Neuron (in vitro differentiated cells): ENCODE measurements around the gene RRAGD.
"Not testable (repeated sequence)": the region's sequence is repeated elsewhere in the genome, so short reads cannot be mapped to it uniquely, and the experiment has no call there.

ENCODE experiments used
- H2AFZ ChIP-seq: one replicate; pipeline ENCODE4 v1.6.1; 2013; ENCODE audit warnings: low read depth, mild to moderate bottlenecking, inconsistent platforms, low read length, moderate library complexity
- H3K27me3 ChIP-seq: one replicate; pipeline ENCODE4 v1.6.1; 2013; ENCODE audit warnings: low read length; ENCODE audit not compliant: insufficient read depth
- H3K36me3 ChIP-seq: one replicate; pipeline ENCODE4 v1.6.1; 2013; ENCODE audit warnings: low read length; ENCODE audit not compliant: insufficient read depth
- H3K4me1 ChIP-seq: one replicate; pipeline ENCODE4 v1.6.1; 2013; ENCODE audit warnings: low read length; ENCODE audit not compliant: insufficient read depth
- H3K4me3 ChIP-seq: 2 replicates; pipeline ENCODE4 v1.5.1; 2013; ENCODE audit warnings: mild to moderate bottlenecking, low read length, moderate library complexity
- H3K9me3 ChIP-seq: one replicate; pipeline ENCODE4 v1.6.1; 2013; ENCODE audit warnings: low read length

RRAGD gene

GRCh38 chr6:89406141-89406540, 5.9 kb downstream of the RRAGD start:
- H2AFZ ChIP-seq: no peak overlapping the region
- H3K4me3 ChIP-seq: no peak overlapping the region
- no peaks in the 10 kb centered on the region for H3K36me3 ChIP-seq
- H3K4me1 ChIP-seq: peaks cover 45% of the 10 kb centered on the region
- peaks cover 2% of the 10 kb centered on the region for H3K9me3 ChIP-seq
- no peaks in the 10 kb centered on the region for H3K27me3 ChIP-seq

GRCh38 chr6:89404512-89404911, 7.6 kb downstream of the RRAGD start:
- no peak overlapping the region for H2AFZ ChIP-seq
- H3K4me3 ChIP-seq: no peak overlapping the region
- peaks cover 2% of the 10 kb centered on the region for H3K9me3 ChIP-seq
- no peaks in the 10 kb centered on the region for H3K27me3 ChIP-seq
- peaks cover 2% of the 10 kb centered on the region for H3K36me3 ChIP-seq
- H3K4me1 ChIP-seq: peaks cover 35% of the 10 kb centered on the region

GRCh38 chr6:89402776-89403175, 9.3 kb downstream of the RRAGD start:
- Histone ChIP-seq H3K4me1 (peaks cover 22% of the 10 kb centered on the region), H3K4me3 (no peak overlapping the region), H3K9me3 (peaks cover 2% of the 10 kb centered on the region), H2AFZ (no peak overlapping the region), H3K27me3 (no peaks in the 10 kb centered on the region), H3K36me3 (peaks cover 4% of the 10 kb centered on the region)

GRCh38 chr6:89400912-89401399, 11.1 kb downstream of the RRAGD start:
- no peaks in the 10 kb centered on the region for H3K27me3 ChIP-seq
- peaks cover 4% of the 10 kb centered on the region for H3K36me3 ChIP-seq
- no peak overlapping the region for H2AFZ ChIP-seq
- H3K4me1 ChIP-seq: peaks cover 8% of the 10 kb centered on the region
- H3K4me3 ChIP-seq: no peak overlapping the region
- peaks cover 2% of the 10 kb centered on the region for H3K9me3 ChIP-seq

- H3K27me3 ChIP-seq: no peaks in the 10 kb centered on the region
- no peaks in the 10 kb centered on the region for H3K4me1 ChIP-seq
- H2AFZ ChIP-seq: no peak overlapping the region
- peaks cover 2% of the 10 kb centered on the region for H3K9me3 ChIP-seq
- no peak overlapping the region for H3K4me3 ChIP-seq
- H3K36me3 ChIP-seq: peaks cover 4% of the 10 kb centered on the region
Observed at GRCh38 chr6:89400050-89400449, 12.0 kb downstream of the RRAGD start.

- H3K9me3 ChIP-seq: peaks cover 2% of the 10 kb centered on the region
- H3K4me1 ChIP-seq: no peaks in the 10 kb centered on the region
- no peak overlapping the region for H3K4me3 ChIP-seq
- H2AFZ ChIP-seq: no peak overlapping the region
- peaks cover 4% of the 10 kb centered on the region for H3K36me3 ChIP-seq
- no peaks in the 10 kb centered on the region for H3K27me3 ChIP-seq
Observed at GRCh38 chr6:89398762-89399525, 13.1 kb downstream of the RRAGD start.

GRCh38 chr6:89397884-89398283, 14.2 kb downstream of the RRAGD start:
- not testable (repeated sequence) for H3K36me3 ChIP-seq, H3K9me3 ChIP-seq, H2AFZ ChIP-seq, H3K27me3 ChIP-seq, H3K4me1 ChIP-seq, H3K4me3 ChIP-seq

- Histone ChIP-seq H2AFZ (no peak overlapping the region), H3K9me3 (peaks cover 3% of the 10 kb centered on the region), H3K4me1 (no peaks in the 10 kb centered on the region), H3K27me3 (no peaks in the 10 kb centered on the region), H3K4me3 (no peak overlapping the region), H3K36me3 (peaks cover 6% of the 10 kb centered on the region)
Observed at GRCh38 chr6:89393659-89394058, 18.4 kb downstream of the RRAGD start.

GRCh38 chr6:89392823-89393222, 19.2 kb downstream of the RRAGD start:
- Histone ChIP-seq H3K4me3 (no peak overlapping the region), H3K36me3 (peaks cover 6% of the 10 kb centered on the region), H2AFZ (no peak overlapping the region), H3K4me1 (no peaks in the 10 kb centered on the region), H3K9me3 (peaks cover 3% of the 10 kb centered on the region), H3K27me3 (no peaks in the 10 kb centered on the region)

GRCh38 chr6:89388846-89389245, 23.2 kb downstream of the RRAGD start:
- Histone ChIP-seq H3K4me1 (no peaks in the 10 kb centered on the region), H3K36me3 (peaks cover 25% of the 10 kb centered on the region), H2AFZ (no peak overlapping the region), H3K4me3 (no peak overlapping the region), H3K27me3 (no peaks in the 10 kb centered on the region), H3K9me3 (peaks cover 6% of the 10 kb centered on the region)

GRCh38 chr6:89387516-89388201, 24.4 kb downstream of the RRAGD start:
- no peaks in the 10 kb centered on the region for H3K27me3 ChIP-seq
- peaks cover 30% of the 10 kb centered on the region for H3K36me3 ChIP-seq
- peaks cover 3% of the 10 kb centered on the region for H3K9me3 ChIP-seq
- H3K4me3 ChIP-seq: no peak overlapping the region
- H3K4me1 ChIP-seq: no peaks in the 10 kb centered on the region
- H2AFZ ChIP-seq: no peak overlapping the region

GRCh38 chr6:89386917-89387491, 25.1 kb downstream of the RRAGD start:
- Histone ChIP-seq H2AFZ (no peak overlapping the region), H3K4me1 (no peaks in the 10 kb centered on the region), H3K36me3 (peaks cover 28% of the 10 kb centered on the region), H3K9me3 (peaks cover 3% of the 10 kb centered on the region), H3K27me3 (no peaks in the 10 kb centered on the region), H3K4me3 (no peak overlapping the region)

- Histone ChIP-seq H3K9me3 (peaks cover 3% of the 10 kb centered on the region), H2AFZ (no peak overlapping the region), H3K4me1 (no peaks in the 10 kb centered on the region), H3K27me3 (no peaks in the 10 kb centered on the region), H3K36me3 (peaks cover 35% of the 10 kb centered on the region), H3K4me3 (no peak overlapping the region)
Observed at GRCh38 chr6:89385846-89386245, 26.2 kb downstream of the RRAGD start.
